ENCODE measurements around the gene MYOM3.

MYOM3 gene

DNA sequence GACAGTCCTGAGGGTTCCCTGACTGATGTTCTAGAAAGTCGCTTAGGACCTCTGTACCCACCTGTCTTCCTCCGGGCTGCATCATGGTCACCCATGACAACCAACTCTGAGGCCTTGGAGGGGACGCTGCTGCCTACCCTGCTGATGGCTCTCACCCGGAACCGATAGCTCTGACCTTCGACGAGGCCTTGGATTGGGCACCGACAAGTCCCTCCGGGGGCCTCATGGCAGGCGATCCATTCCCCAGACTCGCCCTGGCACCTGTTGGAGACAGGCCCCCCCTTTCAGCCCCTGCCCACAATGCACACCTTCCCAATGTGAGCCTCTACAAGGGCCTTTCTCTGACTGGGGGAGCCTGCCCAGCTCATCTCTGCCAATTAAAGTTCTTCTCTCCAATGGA is 21.2 kb downstream of the MYOM3 start:
- Histone ChIP-seq H2BK12ac (ENCODE audit: low read length in 2 of 2) (no peak overlapping the region), H2AK5ac (ENCODE audit: low read length, severe bottlenecking) (no peak overlapping the region), H3K23ac (ENCODE audit: low read length in 2 of 2) (no peak overlapping the region), H3K9ac (ENCODE audit: low read length) (no peak overlapping the region), H2BK15ac (ENCODE audit: low read depth, poor library complexity, severe bottlenecking) (no peak overlapping the region), H3K4ac (ENCODE audit: low read depth in 1 of 2, low read length in 2 of 2) (no peak overlapping the region), H3K4me1 (ENCODE audit: control insufficient read depth, insufficient read depth, low read depth, low read length) (no peaks in the 10 kb centered on the region), H3K9me3 (ENCODE audit: control insufficient read depth, low read length) (no peaks in the 10 kb centered on the region), H3K4me3 (ENCODE audit: insufficient read depth in 1 of 2, low read depth in 1 of 2, low read length in 2 of 2) (no peak overlapping the region), H3K36me3 (ENCODE audit: control insufficient read depth in 1 of 2, insufficient read depth in 2 of 2, low read depth in 1 of 2, low read length in 2 of 2) (no peaks in the 10 kb centered on the region), H3K27me3 (ENCODE audit: control insufficient read depth in 1 of 2, insufficient read depth in 1 of 2, low read length in 2 of 2) (peaks cover 17 to 42% of the 10 kb centered on the region in 2 experiments), H3K14ac (ENCODE audit: low read length in 2 of 2) (no peak overlapping the region), H2AFZ (ENCODE audit: low read depth, low read length) (no peak overlapping the region), H2BK5ac (ENCODE audit: low read depth, low read length, poor library complexity, severe bottlenecking) (no peak overlapping the region), H3K4me2 (ENCODE audit: low read length, poor library complexity, severe bottlenecking) (no peak overlapping the region), H3K79me1 (replicated peaks; ENCODE audit: low read length, poor library complexity, severe bottlenecking) (no peaks in the 10 kb centered on the region), H3K27ac (ENCODE audit: low read length, poor library complexity, severe bottlenecking) (no peak overlapping the region), H4K91ac (ENCODE audit: low read length) (no peak overlapping the region), H2BK120ac (ENCODE audit: low read depth, low read length) (no peak overlapping the region), H4K8ac (ENCODE audit: low read length) (no peak overlapping the region), H3K18ac (ENCODE audit: low read depth in 1 of 2, low read length in 2 of 2) (no peak overlapping the region)
- DNase-seq: no peak
- WGBS: 96% methylated on average over 11 of the region's 11 CpGs

GRCh38 chr1:24089743-24090555 is 22.0 kb downstream of the MYOM3 start:
- Histone ChIP-seq H3K14ac (ENCODE audit: low read length in 2 of 2) (peak overlapping the region in 1 of 2 experiments; percentile 53), H3K4ac (ENCODE audit: low read depth in 1 of 2, low read length in 2 of 2) (no peak overlapping the region), H3K4me1 (ENCODE audit: control insufficient read depth, insufficient read depth, low read depth, low read length) (no peaks in the 10 kb centered on the region), H3K9me3 (ENCODE audit: control insufficient read depth, low read length) (no peaks in the 10 kb centered on the region), H3K9ac (ENCODE audit: low read length) (no peak overlapping the region), H3K4me3 (ENCODE audit: insufficient read depth in 1 of 2, low read depth in 1 of 2, low read length in 2 of 2) (no peak overlapping the region), H3K79me1 (replicated peaks; ENCODE audit: low read length, poor library complexity, severe bottlenecking) (no peaks in the 10 kb centered on the region), H2BK15ac (ENCODE audit: low read depth, poor library complexity, severe bottlenecking) (no peak overlapping the region), H2BK12ac (ENCODE audit: low read length in 2 of 2) (no peak overlapping the region), H3K4me2 (ENCODE audit: low read length, poor library complexity, severe bottlenecking) (no peak overlapping the region), H2AFZ (ENCODE audit: low read depth, low read length) (no peak overlapping the region), H2BK5ac (ENCODE audit: low read depth, low read length, poor library complexity, severe bottlenecking) (no peak overlapping the region), H3K27me3 (ENCODE audit: control insufficient read depth in 1 of 2, insufficient read depth in 1 of 2, low read length in 2 of 2) (peaks cover 10 to 34% of the 10 kb centered on the region in 2 experiments), H2BK120ac (ENCODE audit: low read depth, low read length) (no peak overlapping the region), H4K91ac (ENCODE audit: low read length) (no peak overlapping the region), H2AK5ac (ENCODE audit: low read length, severe bottlenecking) (no peak overlapping the region), H3K23ac (ENCODE audit: low read length in 2 of 2) (no peak overlapping the region), H3K27ac (ENCODE audit: low read length, poor library complexity, severe bottlenecking) (no peak overlapping the region), H3K36me3 (ENCODE audit: control insufficient read depth in 1 of 2, insufficient read depth in 2 of 2, low read depth in 1 of 2, low read length in 2 of 2) (no peaks in the 10 kb centered on the region), H4K8ac (ENCODE audit: low read length) (no peak overlapping the region), H3K18ac (ENCODE audit: low read depth in 1 of 2, low read length in 2 of 2) (no peak overlapping the region)
- no peak for DNase-seq
- WGBS: 92% methylated on average over 14 of the region's 14 CpGs

GRCh38 chr1:24089027-24089742 is 22.8 kb downstream of the MYOM3 start:
- Histone ChIP-seq H3K4ac (ENCODE audit: low read depth in 1 of 2, low read length in 2 of 2) (no peak overlapping the region), H3K4me2 (ENCODE audit: low read length, poor library complexity, severe bottlenecking) (no peak overlapping the region), H2BK5ac (ENCODE audit: low read depth, low read length, poor library complexity, severe bottlenecking) (no peak overlapping the region), H2AK5ac (ENCODE audit: low read length, severe bottlenecking) (no peak overlapping the region), H3K18ac (ENCODE audit: low read depth in 1 of 2, low read length in 2 of 2) (no peak overlapping the region), H3K9ac (ENCODE audit: low read length) (no peak overlapping the region), H3K14ac (ENCODE audit: low read length in 2 of 2) (peak overlapping the region in 1 of 2 experiments; percentile 84), H2BK15ac (ENCODE audit: low read depth, poor library complexity, severe bottlenecking) (no peak overlapping the region), H3K23ac (ENCODE audit: low read length in 2 of 2) (no peak overlapping the region), H3K27me3 (ENCODE audit: control insufficient read depth in 1 of 2, insufficient read depth in 1 of 2, low read length in 2 of 2) (peaks cover 13 to 32% of the 10 kb centered on the region in 2 experiments), H3K4me1 (ENCODE audit: control insufficient read depth, insufficient read depth, low read depth, low read length) (no peaks in the 10 kb centered on the region), H2BK12ac (ENCODE audit: low read length in 2 of 2) (no peak overlapping the region), H3K36me3 (ENCODE audit: control insufficient read depth in 1 of 2, insufficient read depth in 2 of 2, low read depth in 1 of 2, low read length in 2 of 2) (no peaks in the 10 kb centered on the region), H2AFZ (ENCODE audit: low read depth, low read length) (no peak overlapping the region), H3K9me3 (ENCODE audit: control insufficient read depth, low read length) (no peaks in the 10 kb centered on the region), H2BK120ac (ENCODE audit: low read depth, low read length) (no peak overlapping the region), H3K4me3 (ENCODE audit: insufficient read depth in 1 of 2, low read depth in 1 of 2, low read length in 2 of 2) (no peak overlapping the region), H3K79me1 (replicated peaks; ENCODE audit: low read length, poor library complexity, severe bottlenecking) (no peaks in the 10 kb centered on the region), H4K91ac (ENCODE audit: low read length) (no peak overlapping the region), H3K27ac (ENCODE audit: low read length, poor library complexity, severe bottlenecking) (no peak overlapping the region), H4K8ac (ENCODE audit: low read length) (no peak overlapping the region)
- WGBS: 85% methylated on average over 14 of the region's 14 CpGs
- DNase-seq: no peak

- H2AK5ac ChIP-seq (ENCODE audit: low read length, severe bottlenecking): no peak overlapping the region
- H4K91ac ChIP-seq (ENCODE audit: low read length): no peak overlapping the region
- no peak overlapping the region for H3K4me2 ChIP-seq (ENCODE audit: low read length, poor library complexity, severe bottlenecking)
- H2BK120ac ChIP-seq (ENCODE audit: low read depth, low read length): no peak overlapping the region
- no peak overlapping the region for H3K27ac ChIP-seq (ENCODE audit: low read length, poor library complexity, severe bottlenecking)
- H2BK5ac ChIP-seq (ENCODE audit: low read depth, low read length, poor library complexity, severe bottlenecking): no peak overlapping the region
- no peak overlapping the region for H3K4me3 ChIP-seq (ENCODE audit: insufficient read depth in 1 of 2, low read depth in 1 of 2, low read length in 2 of 2)
- H3K27me3 ChIP-seq (ENCODE audit: control insufficient read depth in 1 of 2, insufficient read depth in 1 of 2, low read length in 2 of 2): peaks cover 36 to 37% of the 10 kb centered on the region in 2 experiments
- H3K79me1 ChIP-seq (replicated peaks; ENCODE audit: low read length, poor library complexity, severe bottlenecking): no peaks in the 10 kb centered on the region
- H2BK15ac ChIP-seq (ENCODE audit: low read depth, poor library complexity, severe bottlenecking): no peak overlapping the region
- H2BK12ac ChIP-seq (ENCODE audit: low read length in 2 of 2): no peak overlapping the region
- 87% methylated on average over 16 of the region's 16 CpGs for WGBS
- H3K23ac ChIP-seq (ENCODE audit: low read length in 2 of 2): no peak overlapping the region
- H3K18ac ChIP-seq (ENCODE audit: low read depth in 1 of 2, low read length in 2 of 2): no peak overlapping the region
- no peak overlapping the region for H4K8ac ChIP-seq (ENCODE audit: low read length)
- no peaks in the 10 kb centered on the region for H3K4me1 ChIP-seq (ENCODE audit: control insufficient read depth, insufficient read depth, low read depth, low read length)
- no peak overlapping the region for H3K4ac ChIP-seq (ENCODE audit: low read depth in 1 of 2, low read length in 2 of 2)
- H2AFZ ChIP-seq (ENCODE audit: low read depth, low read length): no peak overlapping the region
- H3K9me3 ChIP-seq (ENCODE audit: control insufficient read depth, low read length): no peaks in the 10 kb centered on the region
- H3K14ac ChIP-seq (ENCODE audit: low read length in 2 of 2): no peak overlapping the region
- no peaks in the 10 kb centered on the region for H3K36me3 ChIP-seq (ENCODE audit: control insufficient read depth in 1 of 2, insufficient read depth in 2 of 2, low read depth in 1 of 2, low read length in 2 of 2)
- DNase-seq: no peak
- no peak overlapping the region for H3K9ac ChIP-seq (ENCODE audit: low read length)
Observed at GRCh38 chr1:24086466-24086865, 25.5 kb downstream of the MYOM3 start.
